Thoracic aorta (tissue), 2 donors: ENCODE data around the gene PCDH15. TPM values are rescaled to one million over a fixed set of nuclear protein-coding genes. Genes with fewer than 3 reads are reported as not detected.

Source experiments
- ATAC-seq: fragments of 150-250 bp; one replicate; pipeline ENCODE4 v1.8.0; 2017; ENCODE audit warnings: low read depth; ENCODE audit not compliant: insufficient number of reproducible peaks, low FRiP score
- DNase-seq: peaks from one replicate; pipeline ENCODE4 v3.0.0-alpha.2; 2020; ENCODE audit warnings: low spot score
- H3K27ac ChIP-seq, 2 donors: fragments of 200-600 bp; sonication (generic); 1 replicate in 1 of 2; 2 replicates in 1 of 2; pipeline ENCODE4 v1.5.1; 2016; ENCODE audit warnings: mild to moderate bottlenecking in 2 of 2, moderate library complexity in 2 of 2
- H3K27me3 ChIP-seq: fragments of 200-600 bp; sonication (generic); replicated peaks from 2 replicates; pipeline ENCODE4 v1.6.0; 2016; ENCODE audit warnings: mild to moderate bottlenecking; ENCODE audit not compliant: insufficient read depth
- H3K36me3 ChIP-seq: fragments of 200-600 bp; sonication (generic); one replicate; pipeline ENCODE4 v1.5.1; 2016
- H3K4me1 ChIP-seq, 2 donors: fragments of 200-600 bp; sonication (generic); 1 replicate in 1 of 2; 2 replicates in 1 of 2; pipeline versions ENCODE4 v1.5.1 to v1.6.0; 2016; ENCODE audit warnings: low read depth in 2 of 2, mild to moderate bottlenecking in 1 of 2; ENCODE audit not compliant: control insufficient read depth in 1 of 2
- H3K4me3 ChIP-seq: fragments of 200-600 bp; sonication (generic); 2 replicates; pipeline ENCODE4 v1.5.1; 2016; ENCODE audit warnings: mild to moderate bottlenecking
- H3K9me3 ChIP-seq: fragments of 200-600 bp; sonication (generic); 2 replicates; pipeline ENCODE4 v1.5.1; 2016
- CTCF ChIP-seq: fragments of 200-600 bp; sonication (generic); IDR thresholded peaks from one replicate; pipeline ENCODE4 v1.5.1; 2019; ENCODE audit warnings: antibody characterized with exemption
- total RNA-seq, 2 donors: library from RNA; depleted of rRNA; stranded (reverse); fragments of >200 nt; gene quantifications; one replicate each; pipeline versions ENCODE4 v1.1.0 to v1.2.3, GENCODE V29; 2016

The PCDH15 gene
- total RNA-seq, 2 donors from 2014 or later = 0.49 to 0.95 TPM

GRCh38 chr10:54470324-54470631 is 330.8 kb downstream of the PCDH15 start:
- Histone ChIP-seq H3K27ac (no peak overlapping the region), H3K27me3 (no peaks in the 10 kb centered on the region), H3K4me3 (no peak overlapping the region), H3K9me3 (no peaks in the 10 kb centered on the region), H3K36me3 (no peaks in the 10 kb centered on the region), H3K4me1 (no peaks in the 10 kb centered on the region)
- no peak for ATAC-seq
- no peak for TF ChIP-seq CTCF
- DNase-seq = no peak

DNA sequence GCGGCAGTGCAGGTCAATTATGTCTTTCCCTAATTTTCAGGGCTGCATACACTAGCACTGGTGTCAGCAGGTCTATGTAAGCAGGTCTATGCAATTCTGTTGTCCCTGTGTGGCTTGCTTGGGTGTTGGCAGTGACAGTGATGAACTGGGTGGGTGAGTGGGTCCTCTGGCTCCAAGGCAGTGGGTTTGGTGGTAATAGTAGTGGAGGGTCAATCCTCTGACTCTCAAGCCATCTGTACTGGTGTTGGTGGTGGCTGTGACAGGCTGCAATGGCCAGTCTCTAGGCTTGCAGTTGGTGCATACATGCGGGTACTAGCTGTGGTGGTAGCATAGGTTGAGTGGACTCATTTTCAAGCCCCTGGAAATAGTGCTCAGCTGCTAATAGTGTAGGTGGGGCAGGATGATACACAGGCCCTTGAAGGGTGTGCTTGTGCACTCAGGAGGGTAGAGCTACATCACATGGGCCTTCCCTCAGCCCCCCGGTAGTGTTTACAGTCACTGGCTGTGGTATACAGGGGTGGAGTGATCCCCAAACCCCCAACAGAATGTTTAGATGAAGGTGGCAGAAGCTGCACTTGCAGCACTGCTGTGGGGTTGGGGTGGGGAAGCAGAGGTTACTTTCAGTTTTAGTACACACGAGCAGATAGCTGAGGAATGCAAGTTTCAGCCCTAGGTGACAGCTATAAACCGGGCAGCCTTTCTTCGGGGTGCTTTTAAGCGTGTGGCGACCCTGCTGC is 331.3 kb downstream of the PCDH15 start:
- no peaks in the 10 kb centered on the region for H3K36me3 ChIP-seq
- no peak overlapping the region for H3K27ac ChIP-seq
- no peaks in the 10 kb centered on the region for H3K27me3 ChIP-seq
- no peak for ATAC-seq
- DNase-seq = no peak
- H3K9me3 ChIP-seq = no peaks in the 10 kb centered on the region
- H3K4me3 ChIP-seq = no peak overlapping the region
- H3K4me1 ChIP-seq = no peaks in the 10 kb centered on the region
- no peak for TF ChIP-seq CTCF

DNA sequence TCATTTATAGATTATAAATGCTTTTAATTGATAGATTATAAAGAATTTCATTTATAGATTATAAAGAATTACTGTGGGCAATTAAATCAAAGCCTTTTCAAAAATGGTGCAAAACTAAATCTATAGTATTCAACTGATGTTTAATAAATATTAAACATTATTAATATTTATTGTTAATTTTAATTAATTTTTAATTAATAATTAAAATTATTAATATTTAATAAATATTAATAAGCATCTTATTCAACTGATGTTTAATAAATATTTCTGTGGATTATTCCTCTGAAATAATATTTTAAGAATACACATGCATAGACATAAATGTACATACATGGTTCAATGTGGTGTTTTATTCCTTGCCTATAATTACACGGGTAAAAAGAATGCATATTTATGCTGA is 346.8 kb downstream of the PCDH15 start:
- H3K9me3 ChIP-seq = no peaks in the 10 kb centered on the region
- DNase-seq (no peak), ATAC-seq (no peak)
- H3K27me3 ChIP-seq = no peaks in the 10 kb centered on the region
- H3K27ac ChIP-seq = no peak overlapping the region
- TF ChIP-seq CTCF = no peak
- no peaks in the 10 kb centered on the region for H3K36me3 ChIP-seq
- no peaks in the 10 kb centered on the region for H3K4me1 ChIP-seq
- no peak overlapping the region for H3K4me3 ChIP-seq

GRCh38 chr10:54449056-54449455 is 352.0 kb downstream of the PCDH15 start:
- H3K27ac ChIP-seq = no peak overlapping the region
- TF ChIP-seq CTCF = no peak
- H3K4me1 ChIP-seq = no peaks in the 10 kb centered on the region
- ATAC-seq = no peak
- DNase-seq = no peak
- no peaks in the 10 kb centered on the region for H3K9me3 ChIP-seq
- no peaks in the 10 kb centered on the region for H3K27me3 ChIP-seq
- no peak overlapping the region for H3K4me3 ChIP-seq
- no peaks in the 10 kb centered on the region for H3K36me3 ChIP-seq

DNA sequence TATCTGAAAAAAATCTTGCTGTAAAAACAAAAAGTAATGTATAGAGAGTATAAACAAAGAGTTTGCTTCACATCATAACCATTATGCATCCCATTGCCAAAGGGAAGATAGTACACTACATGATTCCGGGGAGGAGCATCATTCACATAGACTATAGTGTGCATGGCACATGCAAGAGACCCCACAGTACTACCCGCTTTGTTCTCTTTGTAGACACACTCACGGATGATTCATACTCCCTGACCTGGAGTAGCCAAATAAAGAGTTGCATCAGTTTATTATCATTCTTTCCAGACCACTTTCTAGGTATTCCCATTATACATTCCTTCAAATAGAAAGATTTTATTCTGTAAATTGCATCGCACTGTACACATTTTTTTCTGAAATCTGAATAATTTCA is 356.9 kb downstream of the PCDH15 start:
- no peak for DNase-seq
- no peaks in the 10 kb centered on the region for H3K36me3 ChIP-seq
- no peaks in the 10 kb centered on the region for H3K4me1 ChIP-seq
- H3K9me3 ChIP-seq = no peaks in the 10 kb centered on the region
- no peak overlapping the region for H3K4me3 ChIP-seq
- ATAC-seq = no peak
- no peaks in the 10 kb centered on the region for H3K27me3 ChIP-seq
- TF ChIP-seq CTCF = no peak
- no peak overlapping the region for H3K27ac ChIP-seq
